Suprapubic skin (tissue), 4 donors: ENCODE measurements around the gene TBC1D16. TPM values are rescaled to one million over a fixed set of nuclear protein-coding genes. Genes with fewer than 3 reads are reported as not detected.
"Not testable (repeated sequence)": the region's sequence is repeated elsewhere in the genome, so short reads cannot be mapped to it uniquely, and the experiment has no call there.

Experiments used
- DNase-seq, 2 donors: peaks; one replicate each; pipeline ENCODE4 v3.0.0-alpha.2; 2019; ENCODE audit warnings: low spot score in 2 of 2
- H3K27ac ChIP-seq: fragments of 200-600 bp; sonication (generic); one replicate; pipeline ENCODE4 v1.5.1; 2019
- H3K27me3 ChIP-seq: fragments of 200-600 bp; sonication (generic); one replicate; pipeline ENCODE4 v1.5.1; 2019
- H3K36me3 ChIP-seq: fragments of 200-600 bp; sonication (generic); one replicate; pipeline ENCODE4 v1.5.1; 2019
- H3K4me1 ChIP-seq: fragments of 200-600 bp; sonication (generic); one replicate; pipeline ENCODE4 v1.5.1; 2019
- H3K4me3 ChIP-seq: fragments of 200-600 bp; sonication (generic); one replicate; pipeline ENCODE4 v1.5.1; 2019; ENCODE audit warnings: mild to moderate bottlenecking
- H3K9me3 ChIP-seq: fragments of 200-600 bp; sonication (generic); one replicate; pipeline ENCODE4 v1.5.1; 2019
- EP300 ChIP-seq: sonication (generic); formaldehyde crosslinking; IDR thresholded peaks from one replicate; pipeline ENCODE4 v1.6.1; 2017; ENCODE audit warnings: antibody characterized with exemption
- POLR2A ChIP-seq, 2 donors: fragments of 450-650 bp; IDR thresholded peaks; one replicate each; pipeline ENCODE4 v1.6.1; 2017; ENCODE audit warnings: antibody characterized with exemption in 2 of 2, mild to moderate bottlenecking in 2 of 2, moderate library complexity in 2 of 2
- POLR2AphosphoS5 ChIP-seq, 3 donors: sonication (generic); formaldehyde crosslinking; IDR thresholded peaks; one replicate each; pipeline ENCODE4 v1.6.1; 2017; ENCODE audit warnings: antibody characterized with exemption in 3 of 3
- WGBS: methylation state at CpG from one replicate; pipeline ENCODE4 v1.1.5; 2018; 5-methylcytosine and 5-hydroxymethylcytosine counted together
- total RNA-seq, 4 donors: library from RNA; depleted of rRNA; stranded (reverse); fragments of >200 nt; gene quantifications; one replicate each; pipeline ENCODE4 v1.1.0, GENCODE V29; 2016
- TF ChIP-seq, protein P1 (sequence below), 2 donors: fragments of 200-600 bp in 1 of 2; fragments of 450-650 bp in 1 of 2; sonication (generic) in 1 of 2; IDR thresholded peaks; one replicate each; pipeline ENCODE4 v1.5.1; 2016 to 2019; ENCODE audit warnings: antibody characterized with exemption in 2 of 2, mild to moderate bottlenecking in 1 of 2, moderate library complexity in 1 of 2

Gene TBC1D16
- total RNA-seq, 4 donors from 2014 or later, result 18.6 to 33.6 (median 22.7) TPM

DNA sequence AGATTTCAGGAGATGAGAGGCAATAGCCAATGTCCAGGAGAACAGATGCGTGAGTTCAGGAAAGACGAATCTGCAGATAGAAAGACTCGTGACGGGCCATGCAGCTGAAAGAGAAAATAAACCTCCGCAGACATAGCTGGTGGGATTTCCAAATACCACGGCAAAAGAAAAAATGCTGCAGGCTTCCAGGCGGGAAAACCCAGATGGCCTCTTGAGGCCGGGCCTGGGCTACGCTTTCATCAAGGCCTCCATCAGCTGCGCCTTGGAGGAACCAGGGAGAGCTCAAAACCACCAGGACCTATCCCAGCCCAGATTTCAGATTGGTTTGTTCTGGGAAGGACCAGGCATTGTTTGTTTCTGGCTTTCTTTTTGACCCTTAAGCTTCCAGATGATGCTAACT lies 17.4 kb upstream of the TBC1D16 start:
- H3K4me3 ChIP-seq, result no peak overlapping the region

DNA sequence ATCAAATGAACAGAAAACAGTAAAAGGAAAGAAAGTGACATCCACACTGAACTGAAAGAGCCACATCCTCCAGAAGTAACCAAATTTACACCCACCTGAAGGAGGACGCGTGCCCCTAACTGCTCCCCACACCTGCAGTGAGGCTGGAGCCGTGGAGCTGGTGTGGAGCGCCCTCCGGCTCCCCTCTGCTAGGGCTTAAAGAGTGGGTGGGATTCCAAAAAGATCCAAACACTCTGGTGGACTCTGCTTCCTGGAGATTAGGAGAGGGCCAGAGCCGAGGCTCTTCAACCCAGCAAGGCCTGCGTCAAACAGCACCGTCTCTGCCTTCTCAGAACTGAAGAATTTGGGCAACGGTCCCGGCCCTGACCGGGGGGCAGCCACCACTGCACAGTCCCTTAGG lies 16.0 kb upstream of the TBC1D16 start:
- Histone ChIP-seq H3K27ac (no peak overlapping the region), H3K4me1 (no peaks in the 10 kb centered on the region), H3K4me3 (no peak overlapping the region), H3K36me3 (peaks cover 7% of the 10 kb centered on the region), H3K9me3 (no peaks in the 10 kb centered on the region), H3K27me3 (no peaks in the 10 kb centered on the region)
- TF ChIP-seq POLR2A (IDR thresholded peaks at IDR 0.05) (no peak), POLR2AphosphoS5 (IDR thresholded peaks at IDR 0.05) (no peak), EP300 (no peak)
- TF ChIP-seq, protein P1, sequence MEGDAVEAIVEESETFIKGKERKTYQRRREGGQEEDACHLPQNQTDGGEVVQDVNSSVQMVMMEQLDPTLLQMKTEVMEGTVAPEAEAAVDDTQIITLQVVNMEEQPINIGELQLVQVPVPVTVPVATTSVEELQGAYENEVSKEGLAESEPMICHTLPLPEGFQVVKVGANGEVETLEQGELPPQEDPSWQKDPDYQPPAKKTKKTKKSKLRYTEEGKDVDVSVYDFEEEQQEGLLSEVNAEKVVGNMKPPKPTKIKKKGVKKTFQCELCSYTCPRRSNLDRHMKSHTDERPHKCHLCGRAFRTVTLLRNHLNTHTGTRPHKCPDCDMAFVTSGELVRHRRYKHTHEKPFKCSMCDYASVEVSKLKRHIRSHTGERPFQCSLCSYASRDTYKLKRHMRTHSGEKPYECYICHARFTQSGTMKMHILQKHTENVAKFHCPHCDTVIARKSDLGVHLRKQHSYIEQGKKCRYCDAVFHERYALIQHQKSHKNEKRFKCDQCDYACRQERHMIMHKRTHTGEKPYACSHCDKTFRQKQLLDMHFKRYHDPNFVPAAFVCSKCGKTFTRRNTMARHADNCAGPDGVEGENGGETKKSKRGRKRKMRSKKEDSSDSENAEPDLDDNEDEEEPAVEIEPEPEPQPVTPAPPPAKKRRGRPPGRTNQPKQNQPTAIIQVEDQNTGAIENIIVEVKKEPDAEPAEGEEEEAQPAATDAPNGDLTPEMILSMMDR (IDR thresholded peaks at IDR 0.05), result no peak
- 93% methylated on average over 11 of the region's 11 CpGs for WGBS
- no peak for DNase-seq

More for the DNA sequence above, 17.4 kb upstream of the TBC1D16 start:
- no peaks in the 10 kb centered on the region for H3K9me3 ChIP-seq
- H3K27me3 ChIP-seq, result no peaks in the 10 kb centered on the region
- TF ChIP-seq, protein P1 (IDR thresholded peaks at IDR 0.05), result no peak
- TF ChIP-seq EP300, result no peak
- TF ChIP-seq POLR2AphosphoS5 (IDR thresholded peaks at IDR 0.05), result no peak
- no peak for TF ChIP-seq POLR2A (IDR thresholded peaks at IDR 0.05)
- peaks cover 7% of the 10 kb centered on the region for H3K36me3 ChIP-seq
- no peaks in the 10 kb centered on the region for H3K4me1 ChIP-seq
- WGBS, result 85% methylated on average over 10 of the region's 10 CpGs
- H3K27ac ChIP-seq, result no peak overlapping the region
- DNase-seq, result no peak

DNA sequence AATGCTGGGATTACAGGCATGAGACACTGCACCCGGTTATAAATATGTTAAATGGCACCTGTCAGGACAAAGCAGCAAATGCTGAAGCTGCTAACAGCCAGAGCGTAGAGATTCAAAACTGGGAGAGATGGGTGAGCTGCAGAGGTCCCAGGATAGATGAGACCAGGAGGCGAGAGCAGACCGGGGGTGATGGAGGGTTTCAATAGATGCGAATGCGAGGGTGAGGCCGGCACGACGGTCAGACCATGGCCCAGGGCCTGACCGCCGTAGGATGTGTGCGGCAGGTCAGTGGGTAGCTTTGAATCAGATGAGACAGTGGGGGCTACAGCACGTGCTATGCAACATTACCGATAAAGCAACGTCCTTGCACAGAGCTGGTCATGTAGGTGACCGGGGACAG lies 15.0 kb upstream of the TBC1D16 start:
- H3K9me3 ChIP-seq, result no peaks in the 10 kb centered on the region
- H3K36me3 ChIP-seq, result peaks cover 7% of the 10 kb centered on the region
- H3K27ac ChIP-seq, result no peak overlapping the region
- DNase-seq, result no peak
- no peak overlapping the region for H3K4me3 ChIP-seq
- TF ChIP-seq, protein P1 (IDR thresholded peaks at IDR 0.05), result no peak
- TF ChIP-seq POLR2AphosphoS5 (IDR thresholded peaks at IDR 0.05) (no peak), EP300 (no peak), POLR2A (IDR thresholded peaks at IDR 0.05) (no peak)
- 90% methylated on average over 16 of the region's 16 CpGs for WGBS
- H3K27me3 ChIP-seq, result no peaks in the 10 kb centered on the region
- H3K4me1 ChIP-seq, result no peaks in the 10 kb centered on the region

DNA sequence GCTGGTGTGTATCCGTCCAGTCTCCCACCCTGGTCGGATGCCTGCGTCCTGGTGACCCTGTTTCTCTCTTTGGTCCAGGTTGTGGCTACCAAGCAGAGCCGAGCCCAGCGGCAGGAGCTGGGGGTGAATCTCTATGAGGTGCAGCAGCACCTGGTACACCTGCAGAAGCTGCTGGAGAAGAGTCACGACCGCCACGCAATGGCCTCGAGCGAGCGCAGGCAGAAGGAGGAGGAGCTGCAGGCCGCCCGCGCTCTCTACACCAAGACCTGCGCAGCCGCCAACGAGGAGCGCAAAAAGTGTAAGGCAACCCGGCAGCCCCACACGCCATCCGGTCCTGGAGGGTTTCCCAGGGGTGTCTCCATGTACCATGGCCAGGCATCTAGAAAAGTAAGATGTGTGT lies 14.3 kb upstream of the TBC1D16 start:
- no peaks in the 10 kb centered on the region for H3K4me1 ChIP-seq
- no peak for DNase-seq
- 94% methylated on average over 21 of the region's 21 CpGs for WGBS
- no peaks in the 10 kb centered on the region for H3K9me3 ChIP-seq
- H3K4me3 ChIP-seq, result no peak overlapping the region
- TF ChIP-seq EP300 (no peak), POLR2AphosphoS5 (IDR thresholded peaks at IDR 0.05) (no peak), POLR2A (IDR thresholded peaks at IDR 0.05) (no peak)
- TF ChIP-seq, protein P1 (IDR thresholded peaks at IDR 0.05), result no peak
- H3K27me3 ChIP-seq, result no peaks in the 10 kb centered on the region
- peaks cover 7% of the 10 kb centered on the region for H3K36me3 ChIP-seq
- H3K27ac ChIP-seq, result no peak overlapping the region

DNA sequence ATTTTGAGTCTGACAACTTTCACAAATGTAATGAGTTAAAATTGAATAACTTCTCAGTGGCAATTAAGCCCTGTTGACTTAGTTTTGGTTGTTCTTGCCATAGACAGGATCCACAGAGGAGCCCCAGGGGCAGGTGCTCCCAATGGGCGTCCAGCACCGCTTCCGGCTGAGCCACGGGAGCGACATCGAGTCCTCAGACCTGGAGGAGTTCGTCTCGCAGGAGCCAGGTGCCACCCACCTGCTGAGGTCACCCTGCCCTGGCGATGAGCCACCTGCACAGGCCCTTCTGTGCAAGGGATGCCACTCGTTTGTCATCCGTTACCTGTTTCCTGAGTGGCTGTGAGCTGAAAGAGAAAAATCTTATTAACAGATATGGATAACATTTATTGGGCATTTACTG lies 11.5 kb upstream of the TBC1D16 start:
- DNase-seq, result no peak
- Histone ChIP-seq H3K4me1 (no peaks in the 10 kb centered on the region), H3K27me3 (no peaks in the 10 kb centered on the region), H3K27ac (no peak overlapping the region), H3K9me3 (no peaks in the 10 kb centered on the region), H3K36me3 (peaks cover 4% of the 10 kb centered on the region), H3K4me3 (no peak overlapping the region)
- TF ChIP-seq, protein P1 (IDR thresholded peaks at IDR 0.05), result no peak
- TF ChIP-seq POLR2AphosphoS5 (IDR thresholded peaks at IDR 0.05) (no peak), EP300 (no peak), POLR2A (IDR thresholded peaks at IDR 0.05) (no peak)
- 93% methylated on average over 11 of the region's 11 CpGs for WGBS

DNA sequence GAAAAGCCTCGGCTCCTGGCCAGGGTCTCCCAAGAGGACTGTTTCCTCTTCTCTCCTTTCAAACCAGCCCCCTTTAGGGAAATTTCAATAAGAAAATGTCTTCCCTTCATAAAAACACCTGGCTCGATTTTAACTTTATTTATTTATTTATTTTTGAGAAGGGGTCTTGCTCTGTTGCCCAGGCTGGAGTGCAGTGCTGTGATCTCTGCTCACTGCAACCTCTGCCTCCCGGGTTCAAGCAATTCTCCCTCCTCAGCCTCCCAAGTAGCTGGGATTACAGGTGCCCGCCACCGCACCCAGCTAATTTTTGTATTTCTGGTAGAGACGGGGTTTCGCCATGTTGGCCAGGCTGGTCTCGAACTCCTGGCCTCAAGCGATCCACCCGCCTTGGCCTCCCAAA lies 11.0 kb upstream of the TBC1D16 start:
- 98% methylated on average over 10 of the region's 10 CpGs for WGBS
- H3K4me3 ChIP-seq, H3K36me3 ChIP-seq, DNase-seq, H3K27ac ChIP-seq, H3K27me3 ChIP-seq, H3K9me3 ChIP-seq, H3K4me1 ChIP-seq: not testable (repeated sequence)
